HG03520 (cell line): ENCODE results near the gene NDOR1.

Experiments
- ATAC-seq: cut with Tn5 transposase; IDR thresholded peaks from one replicate; pipeline ENCODE4 v1.9.1; 2021; ENCODE audit warnings: mild to moderate bottlenecking, moderate library complexity; ENCODE audit not compliant: unreplicated experiment

The NDOR1 gene

GRCh38 chr9:137198051-137198901 is 7.2 kb upstream of the NDOR1 start:
- ATAC-seq: no peak

GRCh38 chr9:137198902-137199283 is 6.6 kb upstream of the NDOR1 start:
- ATAC-seq: no peak

GRCh38 chr9:137199411-137200121 is 5.9 kb upstream of the NDOR1 start:
- no peak for ATAC-seq

DNA sequence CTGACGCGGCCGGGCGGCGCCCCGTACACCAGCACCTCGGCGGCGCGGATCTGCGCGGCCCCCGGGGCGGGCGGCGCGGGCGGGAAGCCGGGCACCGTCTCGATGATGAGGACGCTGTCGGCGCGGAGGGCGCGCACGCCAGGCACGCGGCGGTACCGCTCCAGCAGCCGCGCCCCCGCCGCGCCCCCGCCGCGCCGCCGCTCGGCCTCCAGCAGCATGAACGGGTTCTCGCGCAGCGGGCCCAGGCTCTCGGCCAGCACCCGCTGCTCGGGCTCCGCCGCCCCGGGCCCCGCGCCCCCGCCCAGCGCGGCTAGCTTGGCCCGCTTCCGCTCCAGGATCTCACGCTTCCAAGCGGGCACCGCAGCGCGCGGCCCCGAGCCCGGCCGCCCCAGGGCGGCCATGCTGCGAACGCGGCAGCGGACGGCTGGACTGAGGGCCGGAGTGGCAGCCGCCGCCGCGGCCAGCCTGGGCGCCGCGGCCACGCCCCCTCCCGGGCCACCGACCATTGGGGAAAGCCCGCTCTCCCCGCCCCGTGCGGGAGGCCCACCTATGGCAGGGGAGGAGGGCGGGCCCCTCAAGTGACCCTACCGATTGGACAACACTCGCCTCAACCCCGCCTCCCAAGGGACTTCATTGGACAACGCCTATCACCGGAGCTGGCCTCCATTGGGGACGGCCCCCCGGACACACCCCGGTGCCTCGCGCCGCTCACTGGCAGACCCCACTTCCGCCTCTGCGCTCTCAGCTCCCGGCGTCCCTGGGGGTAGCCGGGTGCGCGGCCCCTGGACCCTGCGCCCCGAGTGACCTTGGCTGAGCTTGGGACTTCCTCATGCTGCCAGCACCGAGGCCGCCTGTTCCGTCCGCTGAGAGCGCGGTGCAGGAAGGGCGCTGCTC is 4.9 kb upstream of the NDOR1 start, which contains the start of gene TPRN:
Gene TPRN, minus strand, starts transcription at position 431 of the 894 bp plus-strand sequence. Its CDS starts 30 bp downstream, at position 401.
- ATAC-seq: peak; percentile 80

GRCh38 chr9:137201205-137201868 is 4.2 kb upstream of the NDOR1 start:
- no peak for ATAC-seq

GRCh38 chr9:137202966-137203365 is 2.5 kb upstream of the NDOR1 start:
- ATAC-seq: no peak

- no peak for ATAC-seq
Observed at GRCh38 chr9:137204731-137205125, 772 bp upstream of the NDOR1 start.

- ATAC-seq: no peak
Observed at GRCh38 chr9:137206602-137207001, 1.1 kb downstream of the NDOR1 start.

- ATAC-seq: no peak
Observed at GRCh38 chr9:137211532-137211931, 6.0 kb downstream of the NDOR1 start.

DNA sequence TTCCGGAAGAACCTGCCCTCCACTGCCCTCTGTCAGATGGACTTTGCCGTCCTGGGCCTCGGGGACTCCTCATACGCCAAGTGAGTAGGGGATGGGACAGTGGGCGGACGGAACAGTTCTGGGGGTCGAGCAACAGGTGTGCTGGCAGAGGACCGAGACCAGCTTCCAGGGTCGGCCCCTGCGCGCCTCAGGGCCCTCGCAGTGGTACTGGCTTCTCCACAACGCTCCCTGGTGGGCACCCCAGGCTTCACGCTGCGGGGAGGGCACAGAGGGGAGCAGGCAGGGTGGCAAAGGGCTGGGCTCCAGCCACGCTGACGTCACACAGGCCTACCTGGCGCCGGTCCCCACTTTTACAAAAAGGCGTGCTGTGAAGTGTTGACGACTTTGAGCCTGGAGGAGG is 7.0 kb downstream of the NDOR1 start:
- no peak for ATAC-seq

- no peak for ATAC-seq
Observed at GRCh38 chr9:137213160-137214060, 7.9 kb downstream of the NDOR1 start.

DNA sequence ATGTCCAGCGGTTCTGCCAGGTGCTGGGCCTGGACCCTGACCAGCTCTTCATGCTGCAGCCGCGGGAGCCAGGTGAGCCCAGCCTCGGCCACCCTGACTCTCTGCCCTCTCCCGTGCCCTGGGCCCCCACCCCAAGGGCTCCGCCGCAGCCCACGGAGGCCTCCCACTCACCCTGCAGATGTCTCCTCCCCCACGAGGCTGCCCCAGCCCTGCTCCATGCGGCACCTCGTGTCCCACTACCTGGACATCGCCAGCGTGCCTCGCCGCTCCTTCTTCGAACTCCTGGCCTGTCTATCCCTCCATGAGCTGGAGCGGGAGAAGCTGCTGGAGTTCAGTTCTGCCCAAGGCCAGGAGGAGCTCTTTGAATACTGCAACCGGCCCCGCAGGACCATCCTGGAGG is 9.1 kb downstream of the NDOR1 start:
- no peak for ATAC-seq

DNA sequence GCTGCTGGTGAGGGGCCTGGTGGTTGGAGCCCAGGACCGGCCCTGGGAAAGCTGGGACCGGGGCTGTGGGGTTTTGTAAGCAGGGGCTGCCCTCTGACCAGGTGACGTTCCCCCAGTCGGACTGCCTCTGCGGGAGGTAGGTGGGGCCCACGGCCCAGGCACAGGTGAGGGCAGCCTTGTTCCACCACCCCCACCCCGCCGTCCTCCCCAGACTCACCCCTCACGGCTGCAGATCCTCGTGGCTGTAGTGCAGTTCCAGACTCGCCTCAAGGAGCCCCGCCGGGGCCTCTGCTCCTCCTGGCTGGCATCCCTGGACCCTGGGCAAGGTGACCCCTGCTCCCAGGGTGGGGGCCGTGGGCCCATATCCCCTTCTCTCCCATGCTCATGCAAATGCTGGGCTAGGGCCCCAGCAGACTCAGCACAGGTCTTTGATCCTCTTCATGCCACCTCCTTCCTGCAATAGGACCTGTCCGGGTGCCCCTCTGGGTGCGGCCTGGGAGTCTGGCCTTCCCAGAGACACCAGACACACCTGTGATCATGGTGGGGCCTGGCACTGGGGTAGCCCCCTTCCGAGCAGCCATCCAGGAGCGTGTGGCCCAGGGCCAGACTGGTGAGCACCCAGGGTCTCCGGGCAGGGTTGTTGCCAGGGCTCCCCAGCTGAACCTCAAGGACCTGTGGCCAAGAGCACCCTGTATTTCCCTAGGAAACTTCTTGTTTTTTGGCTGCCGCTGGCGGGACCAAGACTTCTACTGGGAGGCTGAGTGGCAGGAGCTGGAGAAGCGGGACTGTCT is 9.9 kb downstream of the NDOR1 start:
- no peak for ATAC-seq

GRCh38 chr9:137216188-137216965 is 10.9 kb downstream of the NDOR1 start:
- ATAC-seq: no peak

DNA sequence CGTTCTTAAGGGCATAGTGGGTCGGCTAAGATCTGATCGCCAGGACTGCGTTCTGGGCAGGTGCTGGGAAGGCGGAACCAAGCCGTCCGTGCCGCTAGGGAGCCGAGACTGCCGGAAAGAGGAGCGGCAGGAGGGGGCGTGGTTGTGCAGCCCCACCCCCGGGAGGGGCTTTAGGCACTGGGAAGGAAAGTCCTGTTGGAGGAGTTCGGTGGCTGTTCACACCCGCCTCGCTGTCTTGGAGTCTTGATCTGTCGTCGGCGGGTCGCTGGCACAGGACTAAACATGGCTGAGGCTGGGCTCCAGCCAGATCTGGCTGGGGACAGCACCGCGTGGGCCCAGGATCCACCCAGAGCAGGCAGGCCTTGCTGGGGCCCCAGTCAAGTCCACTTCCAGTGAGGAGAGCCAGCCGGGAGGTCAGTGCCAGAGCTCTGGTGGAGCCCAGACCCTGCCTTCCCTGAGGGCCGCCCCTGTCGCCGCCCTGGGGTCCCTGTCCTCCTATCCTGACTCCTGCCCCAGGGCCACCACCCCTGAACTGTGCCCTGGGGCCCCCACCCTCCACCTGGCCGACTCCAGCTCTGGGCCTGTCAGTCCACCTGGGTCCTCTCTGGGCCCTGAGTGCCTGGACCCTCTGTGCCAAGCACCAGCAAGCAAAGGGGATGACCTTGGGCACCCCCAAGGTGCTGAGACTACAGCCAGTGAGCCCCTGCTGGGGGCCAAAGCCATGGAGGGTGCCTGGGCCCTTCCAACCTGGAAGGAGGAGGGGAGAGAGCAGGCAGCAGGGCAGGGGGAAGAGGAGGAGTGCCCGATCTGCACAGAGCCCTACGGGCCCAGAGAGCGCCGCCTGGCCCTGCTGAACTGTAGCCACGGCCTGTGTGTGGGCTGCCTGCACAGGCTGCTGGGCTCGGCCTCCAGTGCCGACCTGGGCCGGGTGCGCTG is 12.0 kb downstream of the NDOR1 start:
- ATAC-seq: no peak

- ATAC-seq: no peak
Observed at GRCh38 chr9:137218212-137218753, 12.8 kb downstream of the NDOR1 start.
